ENCODE measurements around the gene FJX1. TPM values are rescaled to one million over a fixed set of nuclear protein-coding genes. Genes with fewer than 3 reads are reported as not detected.

FJX1 gene
- polyA plus RNA-seq, 1 donor: 3.5 TPM

- Histone ChIP-seq H3K4me3 (ENCODE audit: low read length) (no peak overlapping the region), H3K9me3 (ENCODE audit: control insufficient read depth, low read depth, low read length) (no peaks in the 10 kb centered on the region), H3K27ac (ENCODE audit: low read length) (peak overlapping the region; percentile 16), H3K36me3 (ENCODE audit: control insufficient read depth, insufficient read depth, low read length) (no peaks in the 10 kb centered on the region), H3K4me1 (ENCODE audit: control insufficient read depth, insufficient read depth, low read length) (peaks cover 3% of the 10 kb centered on the region), H3K27me3 (ENCODE audit: control insufficient read depth, insufficient read depth, low read length) (peaks cover 18% of the 10 kb centered on the region)
- DNase-seq: peak; percentile 31 to 40
- 100% methylated on average over 1 of the region's 4 CpGs for WGBS (ENCODE audit: insufficient coverage, low lambda C conversion rate)
Measured at GRCh38 chr11:35629511-35629910, 11.3 kb downstream of the FJX1 start.

- H3K27ac ChIP-seq (ENCODE audit: low read length): peak overlapping the region; percentile 16
- WGBS (ENCODE audit: insufficient coverage, low lambda C conversion rate): 80% methylated on average over 1 of the region's 6 CpGs
- H3K4me1 ChIP-seq (ENCODE audit: control insufficient read depth, insufficient read depth, low read length): peaks cover 3% of the 10 kb centered on the region
- H3K9me3 ChIP-seq (ENCODE audit: control insufficient read depth, low read depth, low read length): no peaks in the 10 kb centered on the region
- no peaks in the 10 kb centered on the region for H3K36me3 ChIP-seq (ENCODE audit: control insufficient read depth, insufficient read depth, low read length)
- peaks cover 18% of the 10 kb centered on the region for H3K27me3 ChIP-seq (ENCODE audit: control insufficient read depth, insufficient read depth, low read length)
- no peak overlapping the region for H3K4me3 ChIP-seq (ENCODE audit: low read length)
- peak; percentile 51 to 67 for DNase-seq
Measured at GRCh38 chr11:35629914-35630313, 11.7 kb downstream of the FJX1 start.

GRCh38 chr11:35631891-35632290 is 13.6 kb downstream of the FJX1 start:
- no peaks in the 10 kb centered on the region for H3K36me3 ChIP-seq (ENCODE audit: control insufficient read depth, insufficient read depth, low read length)
- H3K27ac ChIP-seq (ENCODE audit: low read length): no peak overlapping the region
- DNase-seq: no peak
- H3K27me3 ChIP-seq (ENCODE audit: control insufficient read depth, insufficient read depth, low read length): peaks cover 4% of the 10 kb centered on the region
- no peak overlapping the region for H3K4me3 ChIP-seq (ENCODE audit: low read length)
- peaks cover 3% of the 10 kb centered on the region for H3K4me1 ChIP-seq (ENCODE audit: control insufficient read depth, insufficient read depth, low read length)
- no CpG with 5 or more reads among the region's 3 CpGs for WGBS (ENCODE audit: insufficient coverage, low lambda C conversion rate)
- H3K9me3 ChIP-seq (ENCODE audit: control insufficient read depth, low read depth, low read length): no peaks in the 10 kb centered on the region

- WGBS (ENCODE audit: insufficient coverage, low lambda C conversion rate): no CpG with 5 or more reads among the region's 1 CpG
- no peak for DNase-seq
Measured at GRCh38 chr11:35632301-35632700, 14.0 kb downstream of the FJX1 start.

DNA sequence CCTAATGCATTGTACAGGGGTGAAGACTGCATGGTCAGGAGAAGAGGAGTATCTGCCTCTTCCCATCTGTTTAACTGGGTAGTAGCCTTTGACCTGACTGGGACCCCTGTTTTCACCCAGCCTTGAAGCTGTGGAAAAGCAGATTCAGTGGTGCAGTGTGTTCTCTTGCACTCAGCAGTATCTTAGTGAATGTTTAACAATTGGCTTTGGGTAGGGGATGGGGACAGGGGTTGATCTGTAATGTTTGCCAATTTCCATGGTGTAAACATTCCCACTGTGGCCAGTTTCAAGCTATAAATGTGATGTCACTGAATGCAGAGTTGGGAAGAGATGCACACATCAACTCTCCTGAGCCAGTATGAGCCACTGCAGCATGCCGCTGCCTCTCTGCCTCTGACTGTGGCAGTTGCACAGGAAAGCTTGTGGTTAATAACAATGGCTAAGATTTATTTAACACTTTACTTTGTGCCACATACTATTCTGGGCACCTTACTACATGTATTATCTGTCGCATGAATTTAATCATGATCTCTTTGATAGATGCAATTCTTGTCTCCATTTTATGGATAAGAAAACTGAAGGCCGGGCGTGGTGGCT is 15.7 kb downstream of the FJX1 start:
- no peak overlapping the region for H3K4me3 ChIP-seq (ENCODE audit: low read length)
- WGBS (ENCODE audit: insufficient coverage, low lambda C conversion rate): no CpG with 5 or more reads among the region's 4 CpGs
- H3K27ac ChIP-seq (ENCODE audit: low read length): no peak overlapping the region
- DNase-seq: no peak
- H3K36me3 ChIP-seq (ENCODE audit: control insufficient read depth, insufficient read depth, low read length): no peaks in the 10 kb centered on the region
- no peaks in the 10 kb centered on the region for H3K9me3 ChIP-seq (ENCODE audit: control insufficient read depth, low read depth, low read length)
- peaks cover 3% of the 10 kb centered on the region for H3K4me1 ChIP-seq (ENCODE audit: control insufficient read depth, insufficient read depth, low read length)
- peaks cover 8% of the 10 kb centered on the region for H3K27me3 ChIP-seq (ENCODE audit: control insufficient read depth, insufficient read depth, low read length)

More at GRCh38 chr11:35632301-35632700, 14.0 kb downstream of the FJX1 start:
- Histone ChIP-seq H3K9me3 (ENCODE audit: control insufficient read depth, low read depth, low read length) (no peaks in the 10 kb centered on the region), H3K4me3 (ENCODE audit: low read length) (no peak overlapping the region), H3K4me1 (ENCODE audit: control insufficient read depth, insufficient read depth, low read length) (peaks cover 3% of the 10 kb centered on the region), H3K27ac (ENCODE audit: low read length) (no peak overlapping the region), H3K27me3 (ENCODE audit: control insufficient read depth, insufficient read depth, low read length) (peaks cover 4% of the 10 kb centered on the region), H3K36me3 (ENCODE audit: control insufficient read depth, insufficient read depth, low read length) (no peaks in the 10 kb centered on the region)

GRCh38 chr11:35635933-35636332 is 17.7 kb downstream of the FJX1 start:
- WGBS (ENCODE audit: insufficient coverage, low lambda C conversion rate): no CpG with 5 or more reads among the region's 6 CpGs
- Histone ChIP-seq H3K27me3 (ENCODE audit: control insufficient read depth, insufficient read depth, low read length) (peaks cover 11% of the 10 kb centered on the region), H3K9me3 (ENCODE audit: control insufficient read depth, low read depth, low read length) (no peaks in the 10 kb centered on the region), H3K4me1 (ENCODE audit: control insufficient read depth, insufficient read depth, low read length) (no peaks in the 10 kb centered on the region), H3K36me3 (ENCODE audit: control insufficient read depth, insufficient read depth, low read length) (no peaks in the 10 kb centered on the region), H3K4me3 (ENCODE audit: low read length) (no peak overlapping the region), H3K27ac (ENCODE audit: low read length) (no peak overlapping the region)
- no peak for DNase-seq

DNA sequence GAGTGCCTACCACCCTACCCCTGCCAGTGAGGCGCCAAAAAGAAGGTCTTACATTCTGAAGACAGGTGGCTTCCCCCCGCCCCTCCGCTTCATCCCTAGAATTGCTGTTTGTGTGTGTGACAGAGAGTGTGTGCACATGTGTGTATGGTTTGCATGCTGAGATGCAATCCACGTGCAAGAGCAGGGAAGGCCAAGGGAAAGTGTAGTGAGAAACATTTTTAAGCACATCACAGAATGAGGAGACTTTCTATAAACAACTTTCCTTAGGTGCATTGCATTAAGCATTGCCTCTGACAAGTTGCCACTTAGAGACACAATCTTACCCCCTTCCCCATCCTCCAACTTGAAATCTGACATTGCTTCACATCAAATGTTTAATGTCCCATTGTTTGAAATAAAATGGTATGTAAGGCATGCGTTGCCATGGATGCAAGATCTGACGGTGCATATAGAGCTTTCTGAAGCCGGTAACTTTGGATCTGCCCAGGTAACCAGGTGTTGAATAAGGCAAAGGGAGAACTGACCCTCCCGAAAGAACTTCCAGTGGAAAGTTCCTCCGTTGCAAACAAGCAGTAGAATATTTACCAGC is 21.4 kb downstream of the FJX1 start:
- Histone ChIP-seq H3K36me3 (ENCODE audit: control insufficient read depth, insufficient read depth, low read length) (no peaks in the 10 kb centered on the region), H3K4me3 (ENCODE audit: low read length) (no peak overlapping the region), H3K4me1 (ENCODE audit: control insufficient read depth, insufficient read depth, low read length) (no peaks in the 10 kb centered on the region), H3K27me3 (ENCODE audit: control insufficient read depth, insufficient read depth, low read length) (peaks cover 10% of the 10 kb centered on the region), H3K27ac (ENCODE audit: low read length) (no peak overlapping the region), H3K9me3 (ENCODE audit: control insufficient read depth, low read depth, low read length) (no peaks in the 10 kb centered on the region)
- no peak for DNase-seq
- no CpG with 5 or more reads among the region's 9 CpGs for WGBS (ENCODE audit: insufficient coverage, low lambda C conversion rate)

GRCh38 chr11:35641171-35641897 is 23.1 kb downstream of the FJX1 start:
- Histone ChIP-seq H3K36me3 (ENCODE audit: control insufficient read depth, insufficient read depth, low read length) (no peaks in the 10 kb centered on the region), H3K4me1 (ENCODE audit: control insufficient read depth, insufficient read depth, low read length) (no peaks in the 10 kb centered on the region), H3K4me3 (ENCODE audit: low read length) (no peak overlapping the region), H3K27me3 (ENCODE audit: control insufficient read depth, insufficient read depth, low read length) (peaks cover 10% of the 10 kb centered on the region), H3K27ac (ENCODE audit: low read length) (no peak overlapping the region), H3K9me3 (ENCODE audit: control insufficient read depth, low read depth, low read length) (no peaks in the 10 kb centered on the region)
- 80% methylated on average over 2 of the region's 6 CpGs for WGBS (ENCODE audit: insufficient coverage, low lambda C conversion rate)
- DNase-seq: no peak

GRCh38 chr11:35641964-35642363 is 23.7 kb downstream of the FJX1 start:
- Histone ChIP-seq H3K36me3 (ENCODE audit: control insufficient read depth, insufficient read depth, low read length) (no peaks in the 10 kb centered on the region), H3K27ac (ENCODE audit: low read length) (no peak overlapping the region), H3K9me3 (ENCODE audit: control insufficient read depth, low read depth, low read length) (no peaks in the 10 kb centered on the region), H3K4me1 (ENCODE audit: control insufficient read depth, insufficient read depth, low read length) (no peaks in the 10 kb centered on the region), H3K4me3 (ENCODE audit: low read length) (no peak overlapping the region), H3K27me3 (ENCODE audit: control insufficient read depth, insufficient read depth, low read length) (peaks cover 10% of the 10 kb centered on the region)
- no peak for DNase-seq
- WGBS (ENCODE audit: insufficient coverage, low lambda C conversion rate): no CpG with 5 or more reads among the region's 3 CpGs

GRCh38 chr11:35647421-35648093 is 29.3 kb downstream of the FJX1 start:
- Histone ChIP-seq H3K4me1 (ENCODE audit: control insufficient read depth, insufficient read depth, low read length) (no peaks in the 10 kb centered on the region), H3K9me3 (ENCODE audit: control insufficient read depth, low read depth, low read length) (no peaks in the 10 kb centered on the region), H3K27ac (ENCODE audit: low read length) (no peak overlapping the region), H3K27me3 (ENCODE audit: control insufficient read depth, insufficient read depth, low read length) (peaks cover 7% of the 10 kb centered on the region), H3K4me3 (ENCODE audit: low read length) (no peak overlapping the region), H3K36me3 (ENCODE audit: control insufficient read depth, insufficient read depth, low read length) (no peaks in the 10 kb centered on the region)
- DNase-seq: no peak
- 100% methylated on average over 1 of the region's 8 CpGs for WGBS (ENCODE audit: insufficient coverage, low lambda C conversion rate)

Data from large intestine (tissue), 3 donors.